Measurements from ENCODE around the gene LDHAL6B. TPM values are rescaled to one million over a fixed set of nuclear protein-coding genes. Genes with fewer than 3 reads are reported as not detected.

LDHAL6B gene
- total RNA-seq, 2 donors from 2014 or later: not detected

GRCh38 chr15:59251001-59251845, 44.6 kb downstream of the LDHAL6B start:
- Histone ChIP-seq H3K4me1 (ENCODE audit: control insufficient read depth, insufficient read depth, low read length) (no peaks in the 10 kb centered on the region), H3K9me3 (ENCODE audit: control insufficient read depth, low read length) (no peaks in the 10 kb centered on the region), H3K4me3 (ENCODE audit: low read length) (no peak overlapping the region), H3K27me3 (ENCODE audit: control insufficient read depth, insufficient read depth, low read length, poor library complexity, severe bottlenecking) (no peaks in the 10 kb centered on the region), H3K36me3 (ENCODE audit: control insufficient read depth, insufficient read depth, low read length) (peaks cover 6% of the 10 kb centered on the region), H3K27ac (ENCODE audit: low read depth, low read length) (no peak overlapping the region), H3K9ac (ENCODE audit: extremely low read depth, low read length, poor library complexity, severe bottlenecking) (no peak overlapping the region)
- H3K4me1 Mint-ChIP-seq: no peaks in the 10 kb centered on the region
- H3K4me3 Mint-ChIP-seq: no peak overlapping the region
- no peak for DNase-seq
- no peak overlapping the region for H3K27ac Mint-ChIP-seq
- no peaks in the 10 kb centered on the region for H3K36me3 Mint-ChIP-seq (ENCODE audit: low read depth)
- no peak for TF ChIP-seq CTCF (conservative IDR thresholded peaks at IDR 0.05)
- WGBS, 2 experiments (ENCODE audit: insufficient coverage in 1 of 2, insufficient read length in 1 of 2): 83 to 84% methylated on average over 6 to 7 of the region's 7 CpGs
- H3K27me3 Mint-ChIP-seq (ENCODE audit: insufficient read depth): no peaks in the 10 kb centered on the region
- H3K9me3 Mint-ChIP-seq: no peaks in the 10 kb centered on the region

GRCh38 chr15:59252137-59252536, 45.5 kb downstream of the LDHAL6B start:
- no peaks in the 10 kb centered on the region for H3K4me1 Mint-ChIP-seq
- no peak for DNase-seq
- no peaks in the 10 kb centered on the region for H3K4me1 ChIP-seq (ENCODE audit: control insufficient read depth, insufficient read depth, low read length)
- H3K36me3 Mint-ChIP-seq (ENCODE audit: low read depth): no peaks in the 10 kb centered on the region
- no peaks in the 10 kb centered on the region for H3K9me3 Mint-ChIP-seq
- no peak overlapping the region for H3K27ac ChIP-seq (ENCODE audit: low read depth, low read length)
- no peaks in the 10 kb centered on the region for H3K9me3 ChIP-seq (ENCODE audit: control insufficient read depth, low read length)
- H3K4me3 ChIP-seq (ENCODE audit: low read length): no peak overlapping the region
- H3K27me3 ChIP-seq (ENCODE audit: control insufficient read depth, insufficient read depth, low read length, poor library complexity, severe bottlenecking): no peaks in the 10 kb centered on the region
- H3K4me3 Mint-ChIP-seq: no peak overlapping the region
- H3K27ac Mint-ChIP-seq: no peak overlapping the region
- peaks cover 6% of the 10 kb centered on the region for H3K36me3 ChIP-seq (ENCODE audit: control insufficient read depth, insufficient read depth, low read length)
- no peaks in the 10 kb centered on the region for H3K27me3 Mint-ChIP-seq (ENCODE audit: insufficient read depth)
- TF ChIP-seq CTCF (conservative IDR thresholded peaks at IDR 0.05): no peak
- WGBS, 2 experiments (ENCODE audit: insufficient coverage in 1 of 2, insufficient read length in 1 of 2): 87 to 92% methylated on average over 5 of the region's 5 CpGs
- H3K9ac ChIP-seq (ENCODE audit: extremely low read depth, low read length, poor library complexity, severe bottlenecking): no peak overlapping the region

GRCh38 chr15:59255680-59256336, 49.2 kb downstream of the LDHAL6B start:
- no peaks in the 10 kb centered on the region for H3K27me3 ChIP-seq (ENCODE audit: control insufficient read depth, insufficient read depth, low read length, poor library complexity, severe bottlenecking)
- TF ChIP-seq CTCF (conservative IDR thresholded peaks at IDR 0.05): no peak
- no peaks in the 10 kb centered on the region for H3K36me3 Mint-ChIP-seq (ENCODE audit: low read depth)
- no peak overlapping the region for H3K27ac ChIP-seq (ENCODE audit: low read depth, low read length)
- no peak overlapping the region for H3K4me3 Mint-ChIP-seq
- H3K36me3 ChIP-seq (ENCODE audit: control insufficient read depth, insufficient read depth, low read length): peaks cover 6% of the 10 kb centered on the region
- 89 to 92% methylated on average over 3 to 7 of the region's 7 CpGs for WGBS, 2 experiments (ENCODE audit: insufficient coverage in 1 of 2, insufficient read length in 1 of 2)
- DNase-seq: no peak
- H3K9ac ChIP-seq (ENCODE audit: extremely low read depth, low read length, poor library complexity, severe bottlenecking): no peak overlapping the region
- no peak overlapping the region for H3K4me3 ChIP-seq (ENCODE audit: low read length)
- H3K4me1 ChIP-seq (ENCODE audit: control insufficient read depth, insufficient read depth, low read length): no peaks in the 10 kb centered on the region
- no peaks in the 10 kb centered on the region for H3K27me3 Mint-ChIP-seq (ENCODE audit: insufficient read depth)
- H3K27ac Mint-ChIP-seq: no peak overlapping the region
- no peaks in the 10 kb centered on the region for H3K9me3 Mint-ChIP-seq
- no peaks in the 10 kb centered on the region for H3K9me3 ChIP-seq (ENCODE audit: control insufficient read depth, low read length)
- peaks cover 1% of the 10 kb centered on the region for H3K4me1 Mint-ChIP-seq
